Activated CD4-positive, alpha-beta T cell treated with anti-CD3 and anti-CD28 coated beads, Interleukin-2, amount 50 U/mL, for 1 hour (primary cell): ENCODE measurements around the gene PPIH.
A peak's percentile ranks its signal among the peaks of the same experiment; 100 is the strongest.
"Not testable (repeated sequence)": the region's sequence is repeated elsewhere in the genome, so short reads cannot be mapped to it uniquely, and the experiment has no call there.

ENCODE experiments used
- DNase-seq: peaks from one replicate; pipeline ENCODE4 v3.0.0-alpha.2; 2020

The PPIH gene

GRCh38 chr1:42682739-42683531, 24.7 kb downstream of the PPIH start:
- peak; percentile 55 for DNase-seq

GRCh38 chr1:42684139-42684538, 25.9 kb downstream of the PPIH start:
- peak; percentile 9 for DNase-seq

GRCh38 chr1:42686418-42686817, 28.2 kb downstream of the PPIH start:
- DNase-seq, result no peak

- DNase-seq, result no peak
These were observed 31.7 kb downstream of the PPIH start for GRCh38 chr1:42689912-42690311.

- DNase-seq, result no peak
These were observed 32.4 kb downstream of the PPIH start for GRCh38 chr1:42690477-42691156.

- DNase-seq, result no peak
These were observed 32.9 kb downstream of the PPIH start for GRCh38 chr1:42691157-42691498.

GRCh38 chr1:42692461-42692860, 34.2 kb downstream of the PPIH start:
- DNase-seq, result no peak

- no peak for DNase-seq
These were observed 34.7 kb downstream of the PPIH start for GRCh38 chr1:42692911-42693310.

GRCh38 chr1:42698081-42698813, 40.0 kb downstream of the PPIH start:
- DNase-seq, result no peak

- DNase-seq, result no peak
These were observed 41.8 kb downstream of the PPIH start for GRCh38 chr1:42700006-42700405.

- DNase-seq, result no peak
These were observed 45.8 kb downstream of the PPIH start for GRCh38 chr1:42703888-42704464.

- not testable (repeated sequence) for DNase-seq
These were observed 54.6 kb downstream of the PPIH start for GRCh38 chr1:42712808-42713207.

GRCh38 chr1:42713293-42713692, 55.1 kb downstream of the PPIH start:
- DNase-seq, result no peak

- not testable (repeated sequence) for DNase-seq
These were observed 56.2 kb downstream of the PPIH start for GRCh38 chr1:42714441-42714840.

- DNase-seq, result no peak
These were observed 62.6 kb downstream of the PPIH start for GRCh38 chr1:42720868-42721267.

- no peak for DNase-seq
These were observed 63.7 kb downstream of the PPIH start for GRCh38 chr1:42721926-42722325.

GRCh38 chr1:42722403-42722802, 64.2 kb downstream of the PPIH start:
- not testable (repeated sequence) for DNase-seq

GRCh38 chr1:42723511-42723910, 65.3 kb downstream of the PPIH start:
- no peak for DNase-seq

GRCh38 chr1:42725820-42726219, 67.6 kb downstream of the PPIH start:
- not testable (repeated sequence) for DNase-seq
